NB4 (cell line): ENCODE results near the gene C6orf52.

Experiments
- CTCF ChIP-seq: IDR thresholded peaks from one replicate; pipeline ENCODE4 v1.5.1; 2012; ENCODE audit warnings: low read depth, low read length
- MYC ChIP-seq: IDR thresholded peaks from 2 replicates; pipeline ENCODE4 v1.6.1; 2011; ENCODE audit warnings: low read depth, low read length
- POLR2A ChIP-seq: IDR thresholded peaks from 2 replicates; pipeline ENCODE4 v1.6.1; 2011; ENCODE audit warnings: mild to moderate bottlenecking; ENCODE audit not compliant: insufficient read length; ENCODE audit errors: extremely low read depth

- no peak for TF ChIP-seq POLR2A
- TF ChIP-seq MYC, result no peak
- no peak for TF ChIP-seq CTCF
Measured at GRCh38 chr6:10725716-10726115, 31.3 kb upstream of the C6orf52 start.
